Heart right ventricle (tissue), 16 donors: ENCODE results near the gene ARID4A. TPM values are rescaled to one million over a fixed set of nuclear protein-coding genes. Genes with fewer than 3 reads are reported as not detected.
"Not testable (repeated sequence)": the region's sequence is repeated elsewhere in the genome, so short reads cannot be mapped to it uniquely, and the experiment has no call there.

ENCODE experiments used
- ATAC-seq, 8 donors: fragments of 200-7000 bp; cut with Tn5 transposase; one replicate each; pipeline ENCODE4 v1.9.1; 2020; ENCODE audit warnings: mild to moderate bottlenecking in 8 of 8, moderate library complexity in 8 of 8, moderate number of reproducible peaks in 1 of 8
- DNase-seq, 2 donors: peaks; one replicate each; pipeline ENCODE4 v3.0.0-alpha.2; 2020
- H3K27ac ChIP-seq, 10 donors: fragments of 200-600 bp; sonication (generic) in 2 of 10; one replicate each; pipeline versions ENCODE4 v1.5.0 to v1.8.0; 2020 to 2022; ENCODE audit warnings: mild to moderate bottlenecking in 3 of 10
- H3K27me3 ChIP-seq, 7 donors: fragments of 200-600 bp; one replicate each; pipeline ENCODE4 v1.8.0; 2021 to 2022; ENCODE audit warnings: mild to moderate bottlenecking in 2 of 7
- H3K36me3 ChIP-seq, 9 donors: fragments of 200-600 bp; sonication (generic) in 1 of 9; one replicate each; pipeline versions ENCODE4 v1.5.0 to v1.8.0; 2020 to 2022; ENCODE audit warnings: mild to moderate bottlenecking in 2 of 9
- H3K4me1 ChIP-seq, 9 donors: fragments of 200-600 bp; sonication (generic) in 1 of 9; one replicate each; pipeline versions ENCODE4 v1.5.0 to v1.8.0; 2020 to 2022; ENCODE audit warnings: mild to moderate bottlenecking in 4 of 9
- H3K4me3 ChIP-seq, 10 donors: fragments of 200-600 bp; sonication (generic) in 2 of 10; one replicate each; pipeline versions ENCODE4 v1.5.0 to v1.8.0; 2020 to 2022; ENCODE audit warnings: mild to moderate bottlenecking in 7 of 10, moderate library complexity in 2 of 10
- H3K9me3 ChIP-seq, 11 donors: fragments of 200-600 bp in 10 of 11; sonication (generic) in 2 of 11; one replicate each; pipeline versions ENCODE4 v1.5.0 to v1.8.0; 2013 to 2022; ENCODE audit warnings: mild to moderate bottlenecking in 2 of 11, control low read depth in 1 of 11, moderate library complexity in 1 of 11
- CTCF ChIP-seq, 9 donors: fragments of 200-600 bp; sonication (generic) in 2 of 9; IDR thresholded peaks; one replicate each; pipeline versions ENCODE4 v1.5.0 to v1.8.0; 2021 to 2022; ENCODE audit warnings: antibody characterized with exemption in 9 of 9, mild to moderate bottlenecking in 5 of 9, moderate library complexity in 1 of 9
- WGBS, 2 donors: extraction: QIAGEN DNeasy Blood & Tissue Kit; methylation state at CpG; one replicate each; pipeline ENCODE4 v1.1.7; 2013; ENCODE audit warnings: inconsistent platforms in 1 of 2; 5-methylcytosine and 5-hydroxymethylcytosine counted together
- intact Hi-C, 10 donors: fragments of 100-400 bp; cut with DNase I; formaldehyde crosslinking; loops; one replicate each; pipeline versions ENCODE4 v1.11.1 to v1.14.2; 2022
- polyA plus RNA-seq, 2 donors: library from polyadenylated mRNA; stranded (reverse); fragments of 200-250 nt; gene quantifications; one replicate each; pipeline ENCODE4 v1.2.3, GENCODE V29; 2013
- total RNA-seq, 10 donors: library from RNA; stranded (reverse); fragmentation: NEBNext Ultra II Directional in 3 of 10; extraction: Animal tissue kit (Norgen Biotek cat#: 25700) in 3 of 10; gene quantifications; one replicate each; pipeline versions ENCODE4 v1.2.1 to v1.2.4, GENCODE V29; 2021 to 2023
- donor health status: Arrhythmogenic right ventricular cardiomyopathy.
- donor health status: ischemic (EF 13 %, LVEDD 7.1; RV severe dilation, severe dysfunction).
- donor health status: healthy with polysubstance abuse.
- donor health status: DM: no; HTN: yes; CAD: no.
- donor health status: DM: no; HTN: no; CAD: no.
- donor health status: ischemic (EF 25% LVEDD 6.9; RV normal size, moderate dysfunction).
- donor health status: ischemic (EF 25% LVEDD 5.7; RV mildly dilated, moderate dysfunction).
- donor health status: healthy.
- donor health status: DM: yes; HTN: yes; CAD: no.
- donor health status: Ischemic cardiomyopathy.
- donor health status: ischemic (EF 35%, LVEDD 5.7; RV mildly dilated, moderate dysfunction).
- donor health status: nonischemic (EF 11% LVEDD 7.7; RV severe dilation, severe dysfunction).
- donor health status: DM: yes; HTN: yes; CAD: no.
- donor health status: PGD.
- donor health status: ischemic (EF 29% LVEDD 5.4; RV normal size, mild dysfunction).
- donor health status: nonischemic (EF 23%, LVEDD 6.1; RV moderate dilation, normal function).

Gene ARID4A
- total and polyA plus RNA-seq, 12 donors, result 2.7 to 19.1 (median 17.3) TPM

- WGBS, 2 donors, result 6 to 11% methylated on average over 5 of the region's 5 CpGs
- peak; percentile 50 to 94 for DNase-seq
- peaks cover 0 to 16% (median 12%) of the 10 kb centered on the region in 9 donors for H3K4me1 ChIP-seq
- TF ChIP-seq CTCF (IDR thresholded peaks at IDR 0.05), result no peak
- peak; percentile 73 to 97 (median 86) for ATAC-seq
- H3K27ac ChIP-seq, result peak overlapping the region in 5 of 10 donors; percentile 3 to 50 (median 43)
- H3K9me3 ChIP-seq, result no peaks in the 10 kb centered on the region
- peaks cover 0 to 85% (median 18%) of the 10 kb centered on the region in 9 donors for H3K36me3 ChIP-seq
- intact Hi-C loops, result loop anchor here in 1 of 10 donors (5.0 kb wide), 1 partner anchor 34 kb away; the partner anchor contains the start of gene ARID4A
- H3K4me3 ChIP-seq, result peak overlapping the region in 4 of 10 donors; percentile 2 to 24 (median 8)
- no peaks in the 10 kb centered on the region for H3K27me3 ChIP-seq
These were observed 32.8 kb downstream of the ARID4A start for GRCh38 chr14:58331111-58331510.

GRCh38 chr14:58332561-58332960 is 34.2 kb downstream of the ARID4A start:
- WGBS, 2 donors, result 96% methylated on average over 3 of the region's 3 CpGs
- no peaks in the 10 kb centered on the region for H3K27me3 ChIP-seq

GRCh38 chr14:58339666-58340065 is 41.3 kb downstream of the ARID4A start:
- WGBS, 2 donors, result 76 to 83% methylated on average over 4 of the region's 4 CpGs
- H3K4me1 ChIP-seq, H3K27ac ChIP-seq: not testable (repeated sequence)

More at GRCh38 chr14:58332561-58332960, 34.2 kb downstream of the ARID4A start:
- ATAC-seq (no peak), DNase-seq (no peak)
- H3K36me3 ChIP-seq, result peaks cover 0 to 85% (median 19%) of the 10 kb centered on the region in 9 donors
- TF ChIP-seq CTCF (IDR thresholded peaks at IDR 0.05), result no peak
- peaks cover 0 to 16% (median 12%) of the 10 kb centered on the region in 9 donors for H3K4me1 ChIP-seq
- intact Hi-C loops, result loop anchor here in 1 of 10 donors (5.0 kb wide), 1 partner anchor 35 kb away; the partner anchor contains the start of gene ARID4A
- H3K4me3 ChIP-seq, result no peak overlapping the region
- no peak overlapping the region for H3K27ac ChIP-seq
- H3K9me3 ChIP-seq, result no peaks in the 10 kb centered on the region

GRCh38 chr14:58341152-58341748 is 42.9 kb downstream of the ARID4A start:
- WGBS, 2 donors, result 74 to 81% methylated on average over 4 of the region's 4 CpGs
- Histone ChIP-seq H3K4me1 (peaks cover 0 to 6% (median 0%) of the 10 kb centered on the region in 9 donors), H3K27ac (no peak overlapping the region), H3K4me3 (no peak overlapping the region), H3K27me3 (no peaks in the 10 kb centered on the region), H3K36me3 (peaks cover 0 to 98% (median 20%) of the 10 kb centered on the region in 9 donors), H3K9me3 (no peaks in the 10 kb centered on the region)
- intact Hi-C loops, result no loop called here
- no peak for TF ChIP-seq CTCF (IDR thresholded peaks at IDR 0.05)
- no peak for DNase-seq
- ATAC-seq, result peak in 1 of 8 donors; percentile 39

More at GRCh38 chr14:58339666-58340065, 41.3 kb downstream of the ARID4A start:
- H3K4me3 ChIP-seq, ATAC-seq, intact Hi-C loops, H3K9me3 ChIP-seq, H3K27me3 ChIP-seq, DNase-seq: not testable (repeated sequence)
- H3K36me3 ChIP-seq, result peaks cover 0 to 98% (median 15%) of the 10 kb centered on the region in 9 donors

- H3K9me3 ChIP-seq, H3K4me3 ChIP-seq, H3K27me3 ChIP-seq, H3K27ac ChIP-seq, DNase-seq, H3K4me1 ChIP-seq, intact Hi-C loops, ATAC-seq: not testable (repeated sequence)
- WGBS, 2 donors, result 93 to 95% methylated on average over 3 of the region's 3 CpGs
- peaks cover 0 to 98% (median 30%) of the 10 kb centered on the region in 9 donors for H3K36me3 ChIP-seq
These were observed 45.2 kb downstream of the ARID4A start for GRCh38 chr14:58343535-58343934.
